Erythroblast (primary cell): ENCODE measurements around the gene ACADSB.

ENCODE experiments used
- GATA1 ChIP-seq: IDR thresholded peaks from 2 replicates; pipeline ENCODE4 v1.6.1; 2011; ENCODE audit warnings: low read depth, mild to moderate bottlenecking, control low read depth, low read length, moderate library complexity
- POLR2A ChIP-seq: IDR thresholded peaks from 2 replicates; pipeline ENCODE4 v1.6.1; 2011; ENCODE audit warnings: mild to moderate bottlenecking, low read length

- TF ChIP-seq POLR2A (no peak), GATA1 (no peak)
Measured at GRCh38 chr10:123061865-123062264, 53.1 kb downstream of the ACADSB start.
